GM23248 (cell line): ENCODE results near the gene ENPP6.

Source experiments
- EZH2 ChIP-seq: fragments of 200-600 bp; sonication (generic); IDR thresholded peaks from 2 replicates; pipeline ENCODE4 v1.6.1; 2018; ENCODE audit warnings: antibody characterized with exemption, mild to moderate bottlenecking; ENCODE audit not compliant: insufficient read depth, poor library complexity, severe bottlenecking
- EZH2phosphoT487 ChIP-seq: fragments of 200-600 bp; sonication (generic); IDR thresholded peaks from 2 replicates; pipeline ENCODE4 v1.6.1; 2018; ENCODE audit warnings: antibody characterized with exemption, moderate library complexity, mild to moderate bottlenecking, low read depth; ENCODE audit not compliant: insufficient read depth

DNA sequence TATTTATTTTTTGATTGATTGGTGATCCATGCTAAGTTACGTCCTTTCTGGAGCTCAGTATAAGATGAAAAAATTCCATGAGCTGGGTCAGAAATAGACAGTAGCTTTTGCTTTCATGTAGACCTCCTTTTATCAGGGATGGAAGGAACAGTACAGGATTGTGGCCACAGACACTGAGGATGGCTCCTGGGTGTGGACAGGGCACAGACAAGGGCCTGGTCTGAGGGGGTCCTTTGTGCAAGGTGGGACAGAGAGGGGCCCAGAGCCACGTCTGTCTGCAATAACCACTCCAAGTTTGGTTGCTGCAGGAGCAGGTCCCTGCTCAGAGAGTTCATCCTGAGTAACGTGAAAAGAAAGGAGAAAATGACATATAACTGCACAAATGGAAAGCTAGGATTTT lies 127.1 kb downstream of the ENPP6 start:
- TF ChIP-seq EZH2phosphoT487 (no peak), EZH2 (no peak)
